GM23248 (cell line): ENCODE data around the gene GOPC.

Experiments
- EZH2 ChIP-seq: fragments of 200-600 bp; sonication (generic); IDR thresholded peaks from 2 replicates; pipeline ENCODE4 v1.6.1; 2018; ENCODE audit warnings: antibody characterized with exemption, mild to moderate bottlenecking; ENCODE audit not compliant: insufficient read depth, poor library complexity, severe bottlenecking
- EZH2phosphoT487 ChIP-seq: fragments of 200-600 bp; sonication (generic); IDR thresholded peaks from 2 replicates; pipeline ENCODE4 v1.6.1; 2018; ENCODE audit warnings: antibody characterized with exemption, moderate library complexity, mild to moderate bottlenecking, low read depth; ENCODE audit not compliant: insufficient read depth

GRCh38 chr6:117555262-117555849, 47.0 kb downstream of the GOPC start:
- no peak for TF ChIP-seq EZH2
- TF ChIP-seq EZH2phosphoT487 = no peak
